Activated T-cell treated with anti-CD3 and anti-CD28 coated beads for 4 hours (primary cell): ENCODE data around the gene RRP12.
"Not testable (repeated sequence)": the region's sequence is repeated elsewhere in the genome, so short reads cannot be mapped to it uniquely, and the experiment has no call there.

Experiments
- DNase-seq: peaks from one replicate; pipeline ENCODE4 v3.0.0-alpha.2; 2020

The RRP12 gene, protein sequence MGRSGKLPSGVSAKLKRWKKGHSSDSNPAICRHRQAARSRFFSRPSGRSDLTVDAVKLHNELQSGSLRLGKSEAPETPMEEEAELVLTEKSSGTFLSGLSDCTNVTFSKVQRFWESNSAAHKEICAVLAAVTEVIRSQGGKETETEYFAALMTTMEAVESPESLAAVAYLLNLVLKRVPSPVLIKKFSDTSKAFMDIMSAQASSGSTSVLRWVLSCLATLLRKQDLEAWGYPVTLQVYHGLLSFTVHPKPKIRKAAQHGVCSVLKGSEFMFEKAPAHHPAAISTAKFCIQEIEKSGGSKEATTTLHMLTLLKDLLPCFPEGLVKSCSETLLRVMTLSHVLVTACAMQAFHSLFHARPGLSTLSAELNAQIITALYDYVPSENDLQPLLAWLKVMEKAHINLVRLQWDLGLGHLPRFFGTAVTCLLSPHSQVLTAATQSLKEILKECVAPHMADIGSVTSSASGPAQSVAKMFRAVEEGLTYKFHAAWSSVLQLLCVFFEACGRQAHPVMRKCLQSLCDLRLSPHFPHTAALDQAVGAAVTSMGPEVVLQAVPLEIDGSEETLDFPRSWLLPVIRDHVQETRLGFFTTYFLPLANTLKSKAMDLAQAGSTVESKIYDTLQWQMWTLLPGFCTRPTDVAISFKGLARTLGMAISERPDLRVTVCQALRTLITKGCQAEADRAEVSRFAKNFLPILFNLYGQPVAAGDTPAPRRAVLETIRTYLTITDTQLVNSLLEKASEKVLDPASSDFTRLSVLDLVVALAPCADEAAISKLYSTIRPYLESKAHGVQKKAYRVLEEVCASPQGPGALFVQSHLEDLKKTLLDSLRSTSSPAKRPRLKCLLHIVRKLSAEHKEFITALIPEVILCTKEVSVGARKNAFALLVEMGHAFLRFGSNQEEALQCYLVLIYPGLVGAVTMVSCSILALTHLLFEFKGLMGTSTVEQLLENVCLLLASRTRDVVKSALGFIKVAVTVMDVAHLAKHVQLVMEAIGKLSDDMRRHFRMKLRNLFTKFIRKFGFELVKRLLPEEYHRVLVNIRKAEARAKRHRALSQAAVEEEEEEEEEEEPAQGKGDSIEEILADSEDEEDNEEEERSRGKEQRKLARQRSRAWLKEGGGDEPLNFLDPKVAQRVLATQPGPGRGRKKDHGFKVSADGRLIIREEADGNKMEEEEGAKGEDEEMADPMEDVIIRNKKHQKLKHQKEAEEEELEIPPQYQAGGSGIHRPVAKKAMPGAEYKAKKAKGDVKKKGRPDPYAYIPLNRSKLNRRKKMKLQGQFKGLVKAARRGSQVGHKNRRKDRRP (N-terminal part only)

DNA sequence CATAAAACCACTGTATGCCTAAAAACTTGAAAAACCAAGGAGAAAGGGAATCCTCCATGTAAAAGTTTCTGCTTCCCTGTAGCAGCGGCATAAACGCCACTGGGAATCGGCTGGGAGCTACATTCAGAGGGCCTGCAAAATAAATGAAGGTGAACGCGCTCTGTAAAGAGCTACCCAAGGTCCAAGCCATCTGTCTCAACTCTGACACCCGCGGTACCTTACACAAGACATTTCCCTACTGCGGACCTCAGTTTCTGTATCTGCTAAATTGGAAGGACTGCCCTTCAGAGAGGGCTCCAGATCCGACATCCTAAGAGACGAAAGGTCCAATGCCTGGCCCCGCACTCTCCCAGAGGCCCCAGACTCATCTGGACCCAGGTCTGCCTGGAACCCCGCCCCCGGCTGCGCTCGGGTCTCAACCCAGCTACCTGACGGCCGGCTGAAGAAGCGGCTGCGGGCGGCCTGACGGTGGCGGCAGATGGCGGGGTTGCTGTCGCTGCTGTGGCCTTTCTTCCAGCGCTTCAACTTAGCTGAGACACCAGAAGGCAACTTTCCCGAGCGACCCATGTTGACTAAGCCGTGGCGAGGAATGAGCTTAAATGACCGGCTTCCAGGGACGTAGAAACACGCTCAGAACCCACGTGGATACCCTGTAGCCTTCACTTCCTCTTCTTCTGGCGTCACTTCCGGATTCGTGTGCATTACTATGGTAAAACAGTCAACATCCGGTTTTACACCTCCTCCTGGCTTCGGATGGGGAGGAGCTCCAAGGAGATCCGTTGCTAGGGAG, at the start of gene RRP12:
TSS of gene RRP12 (minus strand) at position 676 of the 790 bp plus-strand sequence. CDS start at position 567, 109 bp downstream.
- DNase-seq, result peak; percentile 76

DNA sequence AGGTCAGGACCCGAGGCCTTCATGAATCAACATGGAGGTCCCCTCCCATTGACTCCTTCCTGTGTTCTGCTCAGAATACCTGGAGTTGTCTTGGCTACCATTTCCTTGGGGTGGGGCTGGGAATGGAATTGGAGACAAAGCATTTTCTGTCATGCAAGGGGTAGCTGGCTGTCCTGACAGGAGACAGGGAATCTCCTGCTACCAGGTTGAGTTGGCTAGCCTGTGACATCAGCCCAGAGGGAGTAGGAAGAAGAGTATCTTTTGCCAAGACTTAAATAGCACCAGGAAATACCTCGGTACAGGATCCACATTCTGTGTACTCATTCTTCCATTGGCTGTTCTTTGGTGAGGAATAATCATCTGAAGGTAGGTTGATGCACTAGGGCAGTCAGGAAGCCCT, 49.7 kb upstream of the RRP12 start:
- no peak for DNase-seq

DNA sequence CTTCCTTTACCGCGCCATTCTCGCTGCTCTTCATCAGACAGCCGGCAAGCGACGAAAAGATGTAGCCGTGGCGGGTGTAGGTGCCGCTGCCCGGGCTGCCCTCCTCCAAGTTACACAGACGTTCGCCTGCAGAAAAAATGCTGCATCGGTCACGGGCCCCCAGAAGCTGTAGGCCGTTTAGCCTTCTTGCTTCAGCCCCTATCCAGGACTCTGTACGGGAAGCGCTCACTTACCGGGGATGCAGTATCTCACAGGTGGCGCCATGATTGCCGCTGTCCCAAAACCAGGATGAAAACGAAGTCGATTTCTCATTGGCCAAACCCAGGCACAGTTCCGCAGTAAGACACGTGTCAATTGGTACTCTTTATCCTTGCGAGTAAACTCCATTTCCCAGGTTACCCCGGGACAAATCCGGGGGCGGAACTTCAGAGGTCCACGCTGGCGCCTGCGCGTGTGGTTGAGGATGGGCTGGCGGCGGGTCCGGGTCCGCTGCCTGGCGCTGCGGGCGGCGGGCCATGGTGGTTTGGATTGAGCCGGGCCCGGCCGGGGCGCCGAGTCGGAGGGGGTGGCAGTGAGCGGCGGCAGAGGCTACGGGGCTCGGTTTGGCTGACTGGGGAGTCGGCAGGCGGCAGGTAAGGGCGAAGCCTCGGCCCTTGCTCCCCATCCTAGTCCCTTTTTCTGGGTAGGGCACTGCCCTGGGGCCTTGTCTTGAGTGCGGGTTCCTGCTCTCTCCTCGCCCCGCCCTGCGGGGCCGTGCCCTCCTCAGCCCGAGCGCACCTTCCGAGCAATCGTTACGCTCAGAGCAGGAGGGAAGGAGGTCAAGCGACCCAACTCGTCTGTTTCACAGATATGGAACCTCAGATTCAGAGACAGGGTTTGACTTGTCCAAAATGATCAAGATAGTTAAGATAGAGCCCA, 44.8 kb upstream of the RRP12 start, which contains the start of the genes EXOSC1 and ZDHHC16:
TSS of gene EXOSC1 (minus strand) at position 285 of the 918 bp plus-strand sequence. CDS start at position 264, 21 bp downstream.
TSS of gene ZDHHC16 (plus strand) at position 454 of the 918 bp plus-strand sequence. CDS start 5,501 bp downstream, outside the sequence.
- peak; percentile 89 for DNase-seq

DNA sequence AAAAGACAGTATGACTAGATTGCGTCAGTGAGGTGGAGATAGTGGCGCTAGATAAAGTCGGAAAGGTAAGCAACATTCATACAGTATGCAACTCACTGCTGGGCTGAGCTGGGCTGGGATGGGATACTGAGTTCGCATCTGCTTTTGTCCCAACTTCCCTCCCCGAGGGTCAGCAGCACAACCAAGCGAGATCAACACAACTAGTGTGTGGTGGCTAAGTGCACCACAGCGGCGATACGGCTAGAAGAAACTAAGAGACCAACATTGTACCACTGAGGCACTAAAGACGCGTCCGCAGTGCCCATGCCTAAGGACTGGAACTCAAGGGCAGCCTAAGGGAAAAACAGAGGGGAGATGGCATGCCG, 44.2 kb upstream of the RRP12 start:
- DNase-seq, result no peak

DNA sequence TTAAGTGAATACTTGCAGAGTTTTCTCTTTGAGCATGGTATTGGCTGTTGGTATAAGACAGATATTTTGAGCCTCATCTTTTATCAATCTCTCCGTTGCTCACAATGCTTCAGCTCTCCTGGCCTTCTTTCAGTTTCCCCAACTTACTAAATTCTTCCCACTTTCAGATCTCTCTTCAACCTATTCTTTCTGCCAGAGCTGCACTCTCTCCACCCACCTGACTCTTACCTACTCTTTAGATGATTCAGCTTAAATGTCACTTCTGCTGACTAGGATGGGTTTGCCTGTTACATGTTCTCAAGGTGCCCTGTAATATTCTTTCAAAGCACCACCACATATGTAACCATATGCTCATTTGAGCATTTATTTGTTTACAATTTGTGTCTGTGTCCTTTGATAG, 43.1 kb upstream of the RRP12 start:
- DNase-seq, result no peak

DNA sequence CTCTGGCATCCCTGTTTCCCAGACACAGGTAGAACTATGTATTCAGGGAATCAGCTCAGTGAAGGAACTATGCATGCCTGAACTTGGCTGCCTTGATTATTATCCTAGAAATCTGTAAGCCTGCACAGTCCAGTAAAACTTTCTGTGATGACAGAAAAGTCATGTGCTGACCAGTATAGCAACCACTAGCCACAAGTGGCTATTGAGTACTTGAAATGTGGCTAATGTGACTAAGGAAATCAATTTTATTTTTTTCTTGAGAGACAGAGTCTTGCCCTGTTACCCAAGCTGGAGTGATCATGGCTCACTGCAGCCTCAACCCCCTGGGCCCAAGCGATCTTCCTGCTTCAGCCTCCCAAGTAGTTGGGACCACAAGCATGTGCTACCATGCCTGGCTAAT, 41.1 kb upstream of the RRP12 start:
- no peak for DNase-seq

DNA sequence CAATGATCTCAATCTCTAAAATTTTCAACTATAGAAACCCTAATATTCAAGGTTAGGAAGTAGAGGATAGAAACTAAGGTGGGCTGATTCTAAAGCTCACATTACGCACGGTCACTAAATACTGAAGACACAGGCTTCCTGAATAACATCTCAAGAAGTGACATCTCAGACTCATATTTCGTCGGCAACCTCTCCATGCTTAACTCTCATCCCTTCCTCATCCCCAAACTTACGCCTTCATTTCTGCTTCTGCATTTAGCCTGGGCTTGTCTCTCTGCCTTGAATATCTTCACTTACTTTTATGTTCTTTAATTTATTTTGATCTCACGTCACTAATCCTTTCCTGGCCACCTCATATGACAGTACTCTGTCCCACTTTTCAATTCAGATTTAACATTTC, 34.1 kb upstream of the RRP12 start:
- no peak for DNase-seq

DNA sequence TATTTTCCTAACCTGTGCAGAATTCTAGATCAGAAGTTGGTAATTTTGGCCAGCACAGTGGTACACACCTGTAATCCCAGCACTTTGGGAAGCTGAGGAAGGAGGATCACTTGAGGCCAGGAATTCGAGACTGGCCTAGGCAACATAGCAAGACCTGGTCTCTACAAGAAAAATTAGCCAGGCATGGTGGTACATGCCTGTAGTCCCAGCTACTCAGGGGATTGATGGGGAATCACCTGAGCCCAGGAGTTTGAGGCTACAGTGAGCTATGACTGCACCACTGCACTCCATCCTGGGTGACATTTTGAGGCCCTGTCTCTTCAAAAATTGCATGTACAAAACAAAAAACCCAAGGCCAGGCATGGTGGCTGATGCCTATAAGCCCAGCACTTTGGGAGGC, 33.4 kb upstream of the RRP12 start:
- no peak for DNase-seq

DNA sequence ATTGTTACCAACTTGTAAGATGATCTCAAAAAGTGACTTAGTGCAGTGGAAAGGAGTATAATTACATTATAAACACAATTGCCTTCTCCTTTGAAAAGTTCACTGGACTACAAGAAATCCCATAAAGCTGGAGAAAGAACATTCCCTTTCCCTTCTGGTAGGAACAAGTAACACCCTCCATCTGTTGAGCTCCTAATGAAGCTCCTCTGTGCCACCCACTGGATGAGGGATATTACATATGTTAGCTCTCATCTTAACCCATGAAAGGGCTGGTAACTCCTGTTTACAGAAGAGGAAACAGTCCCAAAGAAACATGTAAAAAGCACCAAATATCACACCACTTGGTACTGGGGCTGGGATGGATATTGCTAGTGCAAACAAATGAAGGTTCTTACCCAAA, 32.9 kb upstream of the RRP12 start:
- no peak for DNase-seq

DNA sequence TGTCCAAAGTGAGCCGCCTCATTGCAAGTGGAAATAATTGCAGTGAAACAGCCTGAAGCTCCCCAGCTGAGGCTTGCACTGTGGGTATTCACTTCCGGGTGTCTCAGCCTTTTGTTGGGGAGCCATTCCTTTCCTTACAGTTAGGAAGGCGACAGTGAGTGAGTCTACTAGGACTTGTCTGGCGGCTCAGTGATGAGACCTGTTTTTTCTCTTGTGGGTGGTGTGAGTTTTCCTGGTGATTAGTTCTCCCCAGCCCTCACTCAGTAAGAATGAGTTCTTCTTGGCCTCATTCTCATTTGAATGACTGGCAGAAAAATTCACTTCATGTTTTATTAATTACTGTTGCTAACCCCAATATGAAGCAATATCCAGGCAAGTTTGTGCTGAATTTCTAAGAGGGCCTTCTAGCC, 27.4 kb upstream of the RRP12 start:
- DNase-seq, result no peak

DNA sequence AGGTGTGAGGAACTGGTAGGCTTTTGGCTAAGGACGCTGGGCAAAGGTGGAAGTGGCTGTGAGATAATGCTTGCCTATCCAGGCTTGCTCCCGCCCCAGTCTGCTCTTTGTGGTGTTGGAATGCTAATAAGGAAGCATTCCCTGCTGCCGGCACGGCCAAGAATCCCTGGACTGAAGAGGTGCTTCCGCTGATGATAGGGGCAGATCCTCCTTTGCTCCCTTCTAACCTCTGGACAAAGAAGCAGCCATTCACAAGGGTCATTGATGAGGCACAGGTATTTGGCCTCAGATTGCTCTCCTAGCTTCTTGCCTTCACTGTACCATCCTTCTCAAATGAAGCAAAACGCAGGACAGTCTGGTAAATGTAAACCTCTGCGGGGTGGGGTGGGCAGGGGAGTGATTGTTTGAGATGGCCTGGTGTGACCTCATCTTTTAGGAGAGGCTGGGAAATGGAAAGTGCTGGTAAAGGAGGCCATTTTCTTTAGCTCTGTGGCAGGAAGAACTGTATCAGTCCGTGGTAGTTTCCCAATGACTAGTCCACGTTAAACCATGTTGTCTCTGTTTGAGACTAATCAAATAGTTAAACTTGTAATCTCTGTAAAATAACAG, 26.5 kb upstream of the RRP12 start:
- DNase-seq, result no peak

DNA sequence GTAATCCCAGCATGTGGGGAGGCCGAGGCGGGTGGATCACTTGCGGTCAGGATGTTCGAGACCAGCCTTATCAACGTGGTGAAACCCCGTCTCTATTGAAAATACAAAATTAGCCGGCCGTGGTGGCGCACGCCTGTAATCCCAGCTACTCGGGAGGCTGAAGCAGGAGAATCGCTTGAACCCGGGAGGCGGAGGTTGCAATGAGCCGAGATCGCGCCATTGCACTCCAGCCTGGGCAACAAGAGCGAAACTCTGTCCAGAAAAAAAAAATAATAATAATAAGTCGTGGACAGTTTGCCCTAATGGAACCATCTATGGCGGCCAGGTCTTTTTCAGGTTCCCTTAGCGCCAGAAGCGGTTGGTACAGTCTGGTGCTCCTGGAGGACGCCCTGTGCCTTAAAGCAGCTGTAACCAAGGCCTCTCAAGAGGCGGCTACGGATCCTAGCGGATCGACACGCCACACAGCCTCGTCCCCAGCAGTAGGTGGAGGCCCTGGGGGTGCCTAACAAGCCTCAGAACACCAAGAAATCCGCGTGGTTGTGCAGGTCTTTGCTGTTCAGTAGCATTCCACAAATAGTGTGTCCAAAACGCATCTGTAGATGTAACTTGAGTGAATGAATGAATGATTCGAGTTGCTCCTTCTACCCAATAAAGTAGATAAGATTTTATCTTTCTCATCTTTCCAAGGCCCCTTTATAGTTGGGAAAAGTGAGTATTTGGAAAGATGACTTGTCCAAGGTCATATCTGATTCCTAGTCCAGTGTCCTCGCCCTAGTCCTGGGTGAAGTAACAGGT, 25.8 kb upstream of the RRP12 start:
- DNase-seq, result no peak

DNA sequence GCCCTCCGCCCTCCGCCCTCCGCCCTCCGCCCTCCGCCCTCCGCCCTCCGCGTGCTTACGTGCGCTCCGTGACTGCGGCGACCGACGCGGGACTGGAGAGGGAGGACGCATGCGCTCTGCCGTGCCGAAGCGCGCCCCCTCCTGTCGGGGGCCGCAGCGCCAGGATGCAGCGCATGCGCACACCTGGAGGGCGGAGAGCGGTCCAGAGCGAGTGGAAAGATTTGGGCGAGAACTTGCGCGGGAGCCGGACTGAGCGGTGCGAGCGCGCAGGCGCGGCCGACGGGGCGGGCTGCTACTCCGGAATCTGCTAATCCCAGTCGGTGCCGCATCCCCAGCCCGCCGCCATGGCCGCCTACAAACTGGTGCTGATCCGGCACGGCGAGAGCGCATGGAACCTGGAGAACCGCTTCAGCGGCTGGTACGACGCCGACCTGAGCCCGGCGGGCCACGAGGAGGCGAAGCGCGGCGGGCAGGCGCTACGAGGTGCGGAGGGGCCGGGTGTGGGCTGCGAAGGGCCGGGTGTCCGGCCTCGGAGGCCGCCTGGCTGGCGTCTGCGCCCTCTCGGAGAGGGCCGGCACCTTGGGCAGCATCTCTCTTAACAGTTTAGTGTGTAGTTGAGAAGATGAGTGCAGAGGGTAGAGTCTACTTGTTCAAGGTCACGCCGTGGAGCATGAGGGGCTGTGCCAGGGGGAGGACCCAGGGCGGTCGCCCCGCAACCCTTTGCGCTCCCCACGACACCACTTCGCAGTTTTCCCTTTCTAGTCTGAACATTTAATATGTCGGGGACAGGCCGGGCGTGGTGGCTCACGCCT, 25.0 kb upstream of the RRP12 start, which contains the start of gene PGAM1:
TSS of gene PGAM1 (plus strand) at position 228 of the 812 bp plus-strand sequence. CDS start at position 345, 117 bp downstream.
- DNase-seq, result peak; percentile 89

DNA sequence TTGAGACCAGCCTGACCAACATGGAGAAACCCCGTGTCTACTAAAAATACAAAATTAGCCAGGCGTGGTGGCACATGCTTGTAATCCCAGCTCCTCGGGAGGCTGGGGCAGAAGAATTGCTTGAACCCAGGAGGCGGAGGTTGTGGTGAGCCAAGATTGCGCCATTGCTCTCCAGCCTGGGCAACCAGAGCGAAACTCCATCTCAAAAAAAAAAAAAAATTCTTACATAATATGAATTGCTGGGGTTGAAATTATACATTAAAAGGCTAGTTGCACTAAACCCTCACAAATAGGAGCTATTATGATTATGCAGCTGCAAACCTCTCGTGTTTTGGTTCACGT, 22.6 kb upstream of the RRP12 start:
- not testable (repeated sequence) for DNase-seq

DNA sequence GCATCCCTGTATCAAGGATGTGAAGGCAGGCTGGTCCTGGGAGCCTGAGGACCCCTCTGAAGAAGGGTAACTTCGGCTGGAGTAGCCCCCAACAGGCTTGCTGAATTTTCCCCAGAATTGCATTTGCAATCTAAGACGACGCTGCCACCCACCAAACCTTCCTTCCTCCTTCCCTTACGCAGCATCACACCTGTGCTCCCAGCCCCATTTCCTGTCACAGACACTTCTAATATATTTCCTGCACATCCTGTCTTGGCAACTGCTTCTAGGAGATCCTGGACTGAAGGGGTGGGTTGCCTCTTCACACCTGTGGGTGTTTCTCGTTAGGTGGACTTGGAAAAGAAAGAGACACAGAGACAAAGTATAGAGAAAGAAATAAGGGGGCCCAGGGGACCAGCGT, 15.4 kb upstream of the RRP12 start:
- DNase-seq, result no peak

DNA sequence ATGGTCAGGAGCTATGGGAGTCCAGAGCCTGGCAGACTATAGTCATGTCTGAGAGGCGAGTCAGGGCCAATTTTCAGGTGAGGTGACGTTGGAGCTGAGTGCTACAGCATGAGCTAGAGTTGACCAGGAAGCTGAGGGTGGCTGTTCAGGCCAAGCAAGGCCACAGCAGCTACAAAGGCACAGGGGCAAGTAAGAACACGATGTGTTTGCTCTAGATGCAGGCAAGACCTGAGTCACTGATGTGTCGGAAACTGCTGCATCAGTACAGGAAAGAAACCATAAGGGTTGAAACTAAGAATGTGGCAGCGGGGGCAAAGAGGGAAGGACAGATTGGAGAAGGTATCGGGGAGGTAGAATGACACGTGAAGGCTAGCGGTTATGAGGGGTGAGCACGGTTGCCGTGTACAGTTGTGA, 11.8 kb upstream of the RRP12 start:
- no peak for DNase-seq

DNA sequence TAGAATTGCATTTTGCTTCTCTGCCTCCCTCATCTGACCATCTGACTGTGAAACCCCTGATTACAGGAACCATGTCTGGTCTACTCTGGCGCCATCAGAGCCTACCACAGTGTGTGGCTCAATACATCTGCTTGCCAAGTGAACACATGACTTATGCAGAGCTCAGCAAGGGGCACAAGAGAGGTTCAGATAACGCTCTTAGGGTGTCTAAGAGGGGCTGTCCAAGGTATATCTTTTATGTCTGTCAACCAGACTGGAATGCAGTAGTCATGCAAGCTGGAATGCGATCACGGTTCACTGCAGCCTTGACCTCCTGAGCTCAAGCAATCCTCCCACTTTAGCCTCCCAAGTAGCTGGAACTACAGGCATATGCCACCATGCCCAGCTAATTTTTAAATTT, 10.3 kb upstream of the RRP12 start:
- no peak for DNase-seq

DNA sequence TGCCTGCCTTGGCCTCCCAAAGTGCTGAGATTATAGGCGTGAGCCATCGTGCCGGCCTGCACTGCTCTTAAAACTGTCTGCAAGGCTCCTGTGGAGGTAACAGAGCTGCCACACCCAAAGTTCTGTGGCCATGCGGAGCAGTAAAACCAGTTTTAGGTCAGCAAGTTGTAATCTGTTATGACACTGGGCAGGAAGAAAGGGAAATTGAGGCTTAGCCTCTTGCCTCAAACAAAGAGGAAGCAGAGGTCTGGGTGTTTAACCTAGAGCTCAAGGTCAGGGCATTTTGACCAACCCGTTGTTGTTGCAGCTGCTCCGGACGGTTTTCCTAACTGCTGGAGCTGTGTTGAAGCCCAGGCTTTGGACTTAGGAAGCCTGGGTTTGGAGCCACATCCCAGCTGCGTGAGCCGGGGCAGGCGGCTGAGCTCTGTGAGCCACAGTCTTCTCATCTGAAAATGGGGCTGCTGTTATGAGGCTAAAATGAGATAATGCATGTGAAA, 7.4 kb upstream of the RRP12 start:
- DNase-seq, result no peak

DNA sequence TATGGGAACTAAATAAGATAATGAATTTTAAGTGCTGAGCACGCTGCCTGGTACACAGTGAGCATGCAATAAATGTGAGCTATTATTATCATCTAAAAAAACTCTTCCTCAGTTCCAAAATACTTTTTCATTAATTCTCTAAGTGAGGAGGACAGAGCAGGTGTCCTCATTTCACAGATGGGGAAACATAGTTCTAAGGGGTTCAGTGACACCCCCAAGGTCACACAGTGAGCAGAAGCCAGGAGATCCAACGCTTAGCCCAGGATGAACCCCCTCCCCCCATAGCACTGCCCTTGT, 6.8 kb upstream of the RRP12 start:
- DNase-seq, result no peak
